ENCODE measurements around the gene PADI2. TPM values are rescaled to one million over a fixed set of nuclear protein-coding genes. Genes with fewer than 3 reads are reported as not detected.

The PADI2 gene
- total and polyA plus RNA-seq, 2 donors (not counting 3 experiments of a cell fraction or from before 2014, with no cell fraction given): not detected

GRCh38 chr1:17020502-17020901 lies 98.7 kb downstream of the PADI2 start:
- Histone ChIP-seq H3K36me3 (ENCODE audit: control insufficient read depth in 2 of 2, extremely low read depth in 1 of 2, insufficient read depth in 2 of 2, low read length in 2 of 2) (peaks cover 18 to 39% of the 10 kb centered on the region in 2 experiments), H2AFZ (ENCODE audit: low read depth, low read length) (no peak overlapping the region), H3K9ac (replicated peaks; ENCODE audit: extremely low read depth, insufficient read depth, low read length) (no peak overlapping the region), H3K9me1 (replicated peaks; ENCODE audit: control insufficient read depth, extremely low read depth, insufficient read depth, low read length) (no peaks in the 10 kb centered on the region), H3K27ac (ENCODE audit: insufficient read depth, low read depth, low read length) (no peak overlapping the region), H4K20me1 (replicated peaks; ENCODE audit: control insufficient read depth, extremely low read depth, insufficient read depth, low read length) (no peaks in the 10 kb centered on the region), H3K4me2 (ENCODE audit: insufficient read depth, low read length) (no peak overlapping the region), H3K79me2 (ENCODE audit: control insufficient read depth, insufficient read depth, low read length) (no peaks in the 10 kb centered on the region), H3K4me1 (ENCODE audit: control insufficient read depth, extremely low read depth, insufficient read depth, low read length) (peaks cover 6% of the 10 kb centered on the region), H3K4me3 (replicated peaks in 1 of 3; ENCODE audit: insufficient read depth in 1 of 3, low read depth in 1 of 3, low read length in 3 of 3) (no peak overlapping the region), H3K9me3 (replicated peaks; ENCODE audit: control insufficient read depth, insufficient read depth, low read length) (no peaks in the 10 kb centered on the region), H3K27me3 (ENCODE audit: control insufficient read depth in 2 of 2, insufficient read depth in 2 of 2, low read length in 2 of 2) (no peaks in the 10 kb centered on the region)
- TF ChIP-seq EZH2 (IDR thresholded peaks at IDR 0.05; ENCODE audit: borderline replicate concordance, low read depth, low read length, severe bottlenecking): no peak
- TF ChIP-seq FOS (IDR thresholded peaks at IDR 0.05; ENCODE audit: borderline replicate concordance, insufficient read depth, low read length): no peak
- TF ChIP-seq MYC (IDR thresholded peaks at IDR 0.05; ENCODE audit: low read depth, low read length): no peak
- no peak for TF ChIP-seq GATA2 (IDR thresholded peaks at IDR 0.05; ENCODE audit: insufficient read depth, insufficient read length, low read depth, low read length)
- TF ChIP-seq POLR2AphosphoS5 (IDR thresholded peaks at IDR 0.05; ENCODE audit: insufficient read depth, low read depth, low read length): no peak
- TF ChIP-seq MAX (IDR thresholded peaks at IDR 0.05; ENCODE audit: insufficient read depth, insufficient read length): no peak
- ChIA-PET CTCF (interaction anchor here (1.2 kb wide), 1 partner anchor 60 kb away, joined by 3 read pairs; no protein-coding TSS in a partner anchor), POLR2A (no interaction called here)
- dilution Hi-C loops (cut with MboI; ENCODE audit: extremely low pct_ligation_motif_present, low sequenced_read_pairs): no loop called here
- intact Hi-C loops (cut with micrococcal nuclease): no loop called here
- BruUV-seq (replicated peaks): no TSS peak
- FAIRE-seq (no peak), DNase-seq (ENCODE audit: low read depth, low spot score) (no peak)

GRCh38 chr1:17018849-17019248 lies 100.4 kb downstream of the PADI2 start:
- dilution Hi-C loops (cut with MboI; ENCODE audit: extremely low pct_ligation_motif_present, low sequenced_read_pairs) (no loop called here), intact Hi-C loops (cut with micrococcal nuclease) (no loop called here)
- no peak overlapping the region for H2AFZ ChIP-seq (ENCODE audit: low read depth, low read length)
- no TSS peak for BruUV-seq (replicated peaks)
- no peak overlapping the region for H3K9ac ChIP-seq (replicated peaks; ENCODE audit: extremely low read depth, insufficient read depth, low read length)
- no peaks in the 10 kb centered on the region for H3K79me2 ChIP-seq (ENCODE audit: control insufficient read depth, insufficient read depth, low read length)
- H3K4me2 ChIP-seq (ENCODE audit: insufficient read depth, low read length): no peak overlapping the region
- ChIA-PET CTCF (interaction anchor here (1.0 to 2.3 kb wide), 5 partner anchors 26 to 95 kb away, joined by 3 to 6 read pairs (median 4); no protein-coding TSS in a partner anchor), POLR2A (no interaction called here)
- DNase-seq (ENCODE audit: low read depth, low spot score) (no peak), FAIRE-seq (no peak)
- H3K4me3 ChIP-seq (replicated peaks in 1 of 3; ENCODE audit: insufficient read depth in 1 of 3, low read depth in 1 of 3, low read length in 3 of 3): no peak overlapping the region
- no peak overlapping the region for H3K27ac ChIP-seq (ENCODE audit: insufficient read depth, low read depth, low read length)
- H3K9me3 ChIP-seq (replicated peaks; ENCODE audit: control insufficient read depth, insufficient read depth, low read length): no peaks in the 10 kb centered on the region
- no peaks in the 10 kb centered on the region for H3K27me3 ChIP-seq (ENCODE audit: control insufficient read depth in 2 of 2, insufficient read depth in 2 of 2, low read length in 2 of 2)
- H3K4me1 ChIP-seq (ENCODE audit: control insufficient read depth, extremely low read depth, insufficient read depth, low read length): peaks cover 6% of the 10 kb centered on the region
- H3K9me1 ChIP-seq (replicated peaks; ENCODE audit: control insufficient read depth, extremely low read depth, insufficient read depth, low read length): no peaks in the 10 kb centered on the region
- H3K36me3 ChIP-seq (ENCODE audit: control insufficient read depth in 2 of 2, extremely low read depth in 1 of 2, insufficient read depth in 2 of 2, low read length in 2 of 2): peaks cover 18 to 32% of the 10 kb centered on the region in 2 experiments
- TF ChIP-seq MAX (IDR thresholded peaks at IDR 0.05; ENCODE audit: insufficient read depth, insufficient read length) (no peak), GATA2 (IDR thresholded peaks at IDR 0.05; ENCODE audit: insufficient read depth, insufficient read length, low read depth, low read length) (no peak), MYC (IDR thresholded peaks at IDR 0.05; ENCODE audit: low read depth, low read length) (no peak), FOS (IDR thresholded peaks at IDR 0.05; ENCODE audit: borderline replicate concordance, insufficient read depth, low read length) (no peak), CTCF (IDR thresholded peaks at IDR 0.05; ENCODE audit: extremely low read depth in 1 of 2, insufficient read depth in 1 of 2, low read depth in 1 of 2, low read length in 2 of 2) (no peak), POLR2AphosphoS5 (IDR thresholded peaks at IDR 0.05; ENCODE audit: insufficient read depth, low read depth, low read length) (no peak), POLR2A (IDR thresholded peaks at IDR 0.05; ENCODE audit: low read depth, low read length) (no peak), JUN (IDR thresholded peaks at IDR 0.05; ENCODE audit: borderline replicate concordance, insufficient read depth, insufficient read length, low read depth) (no peak), EZH2 (IDR thresholded peaks at IDR 0.05; ENCODE audit: borderline replicate concordance, low read depth, low read length, severe bottlenecking) (no peak)
- H4K20me1 ChIP-seq (replicated peaks; ENCODE audit: control insufficient read depth, extremely low read depth, insufficient read depth, low read length): no peaks in the 10 kb centered on the region
